B cell (primary cell): Measurements from ENCODE around the gene CACNB4. TPM values are rescaled to one million over a fixed set of nuclear protein-coding genes. Genes with fewer than 3 reads are reported as not detected.
"Not testable (repeated sequence)": the region's sequence is repeated elsewhere in the genome, so short reads cannot be mapped to it uniquely, and the experiment has no call there.

ENCODE experiments used
- ATAC-seq: fragments of 200-7000 bp; cut with Tn5 transposase; one replicate; pipeline ENCODE4 v1.10.0; 2021; ENCODE audit warnings: low read depth, mild to moderate bottlenecking, moderate number of reproducible peaks, moderate library complexity
- CTCF ChIA-PET: fragments of 350-600 bp; sonication (Branson Sonifier 250); formaldehyde crosslinking; loops from one replicate; lab custom pipeline; 2021; ENCODE audit warnings: antibody characterized with exemption, inconsistent platforms; lab: Charles Lee
- POLR2A ChIA-PET: fragments of 350-600 bp; sonication (Branson Sonifier 250); formaldehyde crosslinking; loops from one replicate; lab custom pipeline; 2021; ENCODE audit warnings: antibody characterized with exemption; lab: Charles Lee
- DNase-seq: peaks from one replicate; pipeline ENCODE4 v3.0.0; 2013
- H2AFZ ChIP-seq: 2 replicates; pipeline ENCODE4 v1.6.1; 2012; ENCODE audit warnings: mild to moderate bottlenecking, low read depth, low read length; ENCODE audit not compliant: insufficient read depth, poor library complexity, severe bottlenecking
- H3K27ac ChIP-seq, 2 donors: 1 replicate in 1 of 2; 2 replicates in 1 of 2; pipeline ENCODE4 v1.5.1; 2012 to 2013; ENCODE audit warnings: low read length in 2 of 2, mild to moderate bottlenecking in 2 of 2, moderate library complexity in 1 of 2
- H3K27me3 ChIP-seq, 4 experiments: fragments of 200-600 bp in 1 of 4; sonication (generic) in 1 of 4; replicated peaks in 1 of 4; 1 replicate in 2 of 4; 2 replicates in 2 of 4; pipeline versions ENCODE4 v1.6.1 to v1.7.0; 2013 to 2016; ENCODE audit warnings: low read length in 3 of 4, mild to moderate bottlenecking in 2 of 4, mixed read lengths in 1 of 4, moderate library complexity in 1 of 4; ENCODE audit not compliant: insufficient read depth in 4 of 4, control insufficient read depth in 3 of 4; ENCODE audit errors: control extremely low read depth in 1 of 4
- H3K36me3 ChIP-seq, 2 experiments: replicated peaks in 1 of 2; 1 replicate in 1 of 2; 2 replicates in 1 of 2; pipeline versions ENCODE4 v1.6.1 to v1.7.1; 2013; ENCODE audit warnings: low read length in 1 of 2; ENCODE audit not compliant: insufficient read depth in 2 of 2, control insufficient read depth in 1 of 2; ENCODE audit errors: control extremely low read depth in 1 of 2, extremely low read depth in 1 of 2
- H3K4me1 ChIP-seq, 2 donors: fragments of 200-600 bp in 1 of 2; sonication (generic) in 1 of 2; 1 replicate in 1 of 2; 2 replicates in 1 of 2; pipeline versions ENCODE4 v1.5.1 to v1.6.1; 2013 to 2017; ENCODE audit warnings: low read length in 2 of 2; ENCODE audit not compliant: control insufficient read depth in 2 of 2, insufficient read depth in 2 of 2
- H3K4me2 ChIP-seq: replicated peaks from 2 replicates; pipeline ENCODE3; 2012; ENCODE audit warnings: mild to moderate bottlenecking, low read depth, low read length; ENCODE audit not compliant: poor library complexity, severe bottlenecking
- H3K4me3 ChIP-seq, 5 experiments: fragments of 200-600 bp in 1 of 5; sonication (generic) in 1 of 5; 1 replicate in 3 of 5; 2 replicates in 2 of 5; pipeline versions ENCODE4 v1.5.1 to v1.7.0; 2011 to 2016; ENCODE audit warnings: low read length in 4 of 5, mild to moderate bottlenecking in 4 of 5, low read depth in 2 of 5, control low read depth in 1 of 5, moderate library complexity in 1 of 5; ENCODE audit not compliant: insufficient read depth in 1 of 5; ENCODE audit errors: control extremely low read depth in 1 of 5, extremely low read depth in 1 of 5
- H3K79me2 ChIP-seq: fragments of 200-600 bp; sonication (generic); one replicate; pipeline ENCODE4 v1.6.0; 2016; ENCODE audit warnings: low read length; ENCODE audit not compliant: control insufficient read depth, insufficient read depth
- H3K9ac ChIP-seq: fragments of 200-600 bp; sonication (generic); 2 replicates; pipeline ENCODE4 v1.6.1; 2017; ENCODE audit warnings: mild to moderate bottlenecking, low read length, moderate library complexity
- H3K9me3 ChIP-seq, 3 donors: one replicate each; pipeline versions ENCODE4 v1.6.1 to v1.7.1; 2013; ENCODE audit warnings: low read length in 2 of 3; ENCODE audit not compliant: control insufficient read depth in 2 of 3, insufficient read depth in 1 of 3; ENCODE audit errors: control extremely low read depth in 1 of 3
- H4K20me1 ChIP-seq: 2 replicates; pipeline ENCODE4 v1.6.0; 2012; ENCODE audit warnings: mild to moderate bottlenecking, low read length; ENCODE audit not compliant: insufficient read depth, control insufficient read depth, poor library complexity, severe bottlenecking
- H3K27ac Mint-ChIP-seq: one replicate; pipeline ENCODE4 v1.8.0; 2021; ENCODE audit warnings: mixed read lengths
- H3K27me3 Mint-ChIP-seq: one replicate; pipeline ENCODE4 v1.8.0; 2021; ENCODE audit warnings: mixed read lengths
- H3K4me1 Mint-ChIP-seq: one replicate; pipeline ENCODE4 v1.8.0; 2021; ENCODE audit warnings: mixed read lengths
- H3K4me3 Mint-ChIP-seq: one replicate; pipeline ENCODE4 v1.8.0; 2021; ENCODE audit warnings: mixed read lengths
- H3K9me3 Mint-ChIP-seq: one replicate; pipeline ENCODE4 v1.8.0; 2022; ENCODE audit warnings: mixed read lengths; ENCODE audit not compliant: insufficient read depth
- CTCF ChIP-seq: fragments of 200-600 bp; IDR thresholded peaks from one replicate; pipeline ENCODE4 v1.8.0; 2022; ENCODE audit warnings: antibody characterized with exemption, mild to moderate bottlenecking
- EZH2 ChIP-seq: IDR thresholded peaks from 2 replicates; pipeline ENCODE4 v1.6.1; 2012; ENCODE audit warnings: borderline replicate concordance, low read depth, mild to moderate bottlenecking, moderate library complexity, low read length; ENCODE audit not compliant: insufficient read depth, poor library complexity, severe bottlenecking
- WGBS: methylation state at CpG from one replicate; pipeline ENCODE4 v1.1.5; 2013; ENCODE audit warnings: missing lambda C conversion rate; ENCODE audit not compliant: insufficient coverage; 5-methylcytosine and 5-hydroxymethylcytosine counted together
- intact Hi-C: fragments of 100-400 bp; cut with micrococcal nuclease; formaldehyde crosslinking; loops from one replicate; pipeline ENCODE4 v1.10.0; 2022
- polyA plus RNA-seq: library from polyadenylated mRNA; depleted of rRNA; stranded (reverse); fragments of >200 nt; gene quantifications from 2 replicates; pipeline ENCODE4 v1.2.3, GENCODE V29; 2012
- total RNA-seq, 2 donors: library from RNA; stranded (reverse); fragments of 120-200 nt in 1 of 2; gene quantifications; 1 replicate in 1 of 2; 2 replicates in 1 of 2; pipeline versions ENCODE4 v1.2.3 to v1.2.4, GENCODE V29; 2013 to 2022

CACNB4 gene
- total and polyA plus RNA-seq, 2 donors (not counting 1 experiment from before 2014, with no cell fraction given): 0.12 to 1.4 TPM

GRCh38 chr2:152115952-152116351 lies 17.1 kb upstream of the CACNB4 start:
- intact Hi-C loops: no loop called here
- Histone ChIP-seq H3K9me3 (no peaks in the 10 kb centered on the region), H3K79me2 (no peaks in the 10 kb centered on the region), H3K4me3 (no peak overlapping the region), H3K9ac (no peak overlapping the region), H3K36me3 (peaks cover 5 to 10% of the 10 kb centered on the region in 2 experiments), H3K27ac (no peak overlapping the region), H3K27me3 (no peaks in the 10 kb centered on the region), H3K4me1 (no peaks in the 10 kb centered on the region), H4K20me1 (no peaks in the 10 kb centered on the region), H2AFZ (no peak overlapping the region), H3K4me2 (no peak overlapping the region)
- H3K4me3 Mint-ChIP-seq: no peak overlapping the region
- WGBS: 92% methylated on average over 2 of the region's 3 CpGs
- H3K4me1 Mint-ChIP-seq: no peaks in the 10 kb centered on the region
- ChIA-PET CTCF (interaction anchor here (0.7 kb wide), 1 partner anchor 15 kb away, joined by 3 read pairs; no protein-coding TSS in a partner anchor), POLR2A (no interaction called here)
- no peak for TF ChIP-seq EZH2
- no peak for TF ChIP-seq CTCF
- no peaks in the 10 kb centered on the region for H3K9me3 Mint-ChIP-seq
- ATAC-seq: no peak
- no peak for DNase-seq
- H3K27ac Mint-ChIP-seq: no peak overlapping the region
- no peaks in the 10 kb centered on the region for H3K27me3 Mint-ChIP-seq

- no peak for DNase-seq
- Histone ChIP-seq H4K20me1 (no peaks in the 10 kb centered on the region), H3K9me3 (no peaks in the 10 kb centered on the region), H3K36me3 (peaks cover 2% of the 10 kb centered on the region in 2 experiments), H3K27me3 (no peaks in the 10 kb centered on the region), H3K27ac (no peak overlapping the region), H3K4me3 (no peak overlapping the region), H2AFZ (no peak overlapping the region), H3K79me2 (no peaks in the 10 kb centered on the region), H3K4me1 (no peaks in the 10 kb centered on the region), H3K4me2 (no peak overlapping the region), H3K9ac (no peak overlapping the region)
- Mint-ChIP-seq H3K27me3 (no peaks in the 10 kb centered on the region), H3K27ac (no peak overlapping the region), H3K9me3 (no peaks in the 10 kb centered on the region), H3K4me1 (no peaks in the 10 kb centered on the region), H3K4me3 (no peak overlapping the region)
- intact Hi-C loops: no loop called here
- ChIA-PET POLR2A (no interaction called here), CTCF (no interaction called here)
- TF ChIP-seq CTCF (no peak), EZH2 (no peak)
- ATAC-seq: no peak
- WGBS: no CpG with 5 or more reads among the region's 3 CpGs
These were observed 15.5 kb upstream of the CACNB4 start for GRCh38 chr2:152114366-152114765.

- DNase-seq, ATAC-seq, H3K4me2 ChIP-seq, H3K4me1 Mint-ChIP-seq, H3K27ac Mint-ChIP-seq, H3K9me3 ChIP-seq, H4K20me1 ChIP-seq, H3K27ac ChIP-seq, H3K9ac ChIP-seq, intact Hi-C loops, H3K9me3 Mint-ChIP-seq, H2AFZ ChIP-seq, H3K4me3 Mint-ChIP-seq, CTCF ChIA-PET, H3K79me2 ChIP-seq, POLR2A ChIA-PET, H3K4me1 ChIP-seq, H3K4me3 ChIP-seq, H3K36me3 ChIP-seq, H3K27me3 ChIP-seq: not testable (repeated sequence)
- 100% methylated on average over 8 of the region's 13 CpGs for WGBS
- peaks cover 11% of the 10 kb centered on the region for H3K27me3 Mint-ChIP-seq
These were observed 8.3 kb upstream of the CACNB4 start for GRCh38 chr2:152107140-152107539.
